IPS-NIHi11 (cell line): ENCODE results near the gene GSTO2.

Experiments
- DNase-seq: peaks from one replicate; pipeline ENCODE4 v3.0.0; 2012; ENCODE audit warnings: mixed read lengths, low spot score

The GSTO2 gene

DNA sequence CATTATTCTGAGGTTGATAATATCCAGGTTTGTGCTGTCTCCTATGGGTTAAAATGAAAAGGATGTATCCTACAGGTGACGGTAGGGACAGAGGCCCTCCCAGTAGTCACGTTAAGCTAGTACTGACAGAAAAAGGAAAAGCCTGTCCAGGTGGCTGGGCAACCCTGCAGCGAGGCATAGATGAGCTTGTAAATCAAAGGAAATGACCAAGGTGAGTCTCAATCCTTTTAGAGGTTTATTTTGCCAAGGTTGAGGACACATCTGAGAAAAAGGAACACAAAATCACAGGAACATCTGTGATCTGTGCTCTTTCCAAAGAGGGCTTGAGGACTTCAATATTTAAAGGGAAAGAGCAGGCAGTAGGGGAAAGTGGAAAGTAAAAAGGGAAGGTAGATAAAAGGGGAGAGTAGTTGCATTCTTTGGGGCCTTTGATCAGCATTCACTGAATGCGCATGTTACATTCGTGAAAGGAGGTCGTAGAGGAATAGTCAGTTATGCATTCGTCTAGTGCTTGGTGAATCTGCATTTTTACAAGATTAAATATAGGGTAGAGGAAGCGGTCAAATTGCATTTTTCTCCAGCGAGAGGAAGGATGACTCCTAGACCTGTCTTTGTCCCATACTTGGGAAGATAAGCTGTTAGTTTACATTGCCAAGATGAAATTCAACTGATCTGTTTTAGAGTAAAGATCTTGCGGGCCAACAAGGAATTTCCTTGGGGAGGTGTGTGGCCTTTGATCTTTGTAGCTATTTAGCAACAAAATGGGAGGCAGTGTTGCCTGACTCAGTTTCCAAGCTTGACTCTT, 15.2 kb upstream of the GSTO2 start:
- DNase-seq: no peak

DNA sequence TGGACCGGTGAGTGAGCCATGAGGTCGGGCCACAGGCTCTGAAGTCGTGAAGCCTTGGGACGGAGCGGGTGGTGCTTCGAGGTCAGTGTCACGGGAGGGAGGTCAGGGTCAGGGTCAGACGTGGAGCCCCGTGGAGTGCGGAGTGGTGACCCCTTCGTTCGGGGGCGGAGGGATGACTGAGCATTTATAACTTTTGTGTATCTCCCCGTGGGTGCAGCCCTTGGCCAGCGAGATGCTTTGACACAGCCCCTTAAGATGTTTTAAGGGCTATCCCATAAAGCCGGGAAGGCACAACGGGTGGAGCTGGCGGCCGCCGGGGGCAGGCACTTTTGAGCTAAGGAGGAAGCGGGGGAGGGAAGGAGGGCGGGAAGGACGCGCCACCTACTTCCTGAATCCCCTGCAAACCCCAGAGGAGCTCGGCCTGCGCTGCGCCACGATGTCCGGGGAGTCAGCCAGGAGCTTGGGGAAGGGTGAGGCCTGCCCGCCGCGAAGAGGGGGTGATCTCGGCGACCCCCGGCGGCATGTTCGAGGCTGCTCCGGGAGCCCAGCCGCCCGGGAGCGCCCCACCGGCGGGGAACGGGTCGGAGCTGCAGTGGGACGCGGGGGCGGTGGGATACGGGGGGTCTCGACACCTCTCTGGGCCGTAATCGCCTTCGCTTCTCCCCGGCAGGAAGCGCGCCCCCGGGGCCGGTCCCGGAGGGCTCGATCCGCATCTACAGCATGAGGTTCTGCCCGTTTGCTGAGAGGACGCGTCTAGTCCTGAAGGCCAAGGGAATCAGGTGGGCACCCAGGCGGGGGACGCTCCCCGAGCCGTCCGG, 14.3 kb upstream of the GSTO2 start, which contains the start of gene GSTO1:
TSS of gene GSTO1 (plus strand) at position 400 of the 818 bp plus-strand sequence. CDS start at position 437, 37 bp downstream.
- DNase-seq: peak; percentile 84

DNA sequence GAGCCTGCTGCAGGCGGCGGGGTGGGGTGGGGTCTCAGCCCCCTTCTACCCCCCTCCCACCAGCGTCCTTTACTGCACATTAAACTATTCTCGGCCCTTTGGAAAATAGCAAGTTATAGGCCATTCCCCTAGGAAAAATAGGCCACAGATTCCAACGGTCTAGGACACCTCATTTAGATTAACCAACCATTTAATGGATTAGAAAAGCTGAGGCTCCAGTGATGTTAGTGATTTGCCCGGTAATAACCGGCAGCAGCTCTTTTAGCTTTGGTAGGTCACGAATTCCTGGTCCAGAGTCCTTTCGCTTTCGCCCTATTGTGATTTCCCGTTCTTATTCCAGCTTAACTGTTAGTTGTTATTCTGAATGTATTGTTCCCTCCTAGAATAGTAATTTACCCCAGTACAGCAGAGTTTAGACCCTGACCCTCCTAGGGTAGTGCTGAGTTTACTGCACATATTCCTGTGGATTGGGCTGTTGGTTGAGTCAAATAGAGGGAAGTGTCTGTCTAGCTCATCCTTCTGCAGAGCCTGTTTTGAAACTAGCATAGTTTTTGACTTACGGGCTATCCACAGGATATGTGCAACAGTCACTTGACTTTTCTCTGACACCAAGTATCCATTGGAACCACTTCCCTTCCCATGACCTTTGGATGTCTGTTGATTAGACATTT, 13.5 kb upstream of the GSTO2 start:
- peak; percentile 16 for DNase-seq

DNA sequence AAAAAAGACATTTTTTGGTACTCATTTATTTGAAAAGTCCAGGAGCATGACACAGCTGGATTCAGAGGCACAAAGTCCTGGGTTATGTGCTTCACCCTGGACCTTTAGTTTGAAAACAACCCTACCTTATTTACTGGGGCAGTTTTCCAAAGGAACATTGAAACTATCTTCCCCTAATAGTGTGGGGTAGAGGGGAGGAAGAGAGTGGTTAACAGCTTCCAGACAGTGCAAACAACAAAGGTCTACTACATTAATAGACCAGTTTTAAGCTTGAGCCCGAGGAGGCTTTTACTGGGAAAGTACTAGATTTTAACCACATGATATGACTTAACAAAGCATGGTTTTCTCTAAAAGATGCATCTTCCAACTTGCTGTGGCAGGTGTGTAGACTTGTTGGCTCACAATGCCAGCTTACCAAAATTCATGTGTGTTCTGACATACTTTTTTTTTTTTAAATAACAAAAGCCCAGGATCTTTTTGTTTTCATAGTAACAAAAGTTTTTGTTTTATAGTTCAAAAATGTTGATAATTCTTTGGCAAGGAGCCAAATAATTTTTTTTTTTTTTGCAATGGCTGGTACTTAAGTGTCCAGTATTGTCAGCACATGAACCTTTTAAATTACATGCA, 12.5 kb upstream of the GSTO2 start:
- DNase-seq: no peak

DNA sequence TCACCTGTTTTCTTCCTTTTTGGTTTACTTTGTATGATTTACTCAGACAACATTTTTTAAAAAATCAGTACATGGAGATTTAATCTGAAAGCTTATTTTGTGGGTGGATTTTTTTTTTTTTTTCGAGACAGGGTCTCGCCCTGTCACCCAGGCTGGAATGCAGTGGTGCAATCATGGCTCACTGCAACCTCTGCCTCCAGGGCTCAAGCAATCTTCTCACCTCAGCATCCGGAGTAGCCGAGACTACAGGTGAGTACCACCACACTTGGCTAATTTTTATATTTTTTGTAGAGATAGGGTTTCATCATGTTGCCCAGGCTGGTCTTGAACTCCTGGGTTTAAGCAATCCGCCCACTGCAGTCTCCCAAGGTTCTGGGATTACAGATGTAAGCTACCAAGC, 11.7 kb upstream of the GSTO2 start:
- DNase-seq: no peak

DNA sequence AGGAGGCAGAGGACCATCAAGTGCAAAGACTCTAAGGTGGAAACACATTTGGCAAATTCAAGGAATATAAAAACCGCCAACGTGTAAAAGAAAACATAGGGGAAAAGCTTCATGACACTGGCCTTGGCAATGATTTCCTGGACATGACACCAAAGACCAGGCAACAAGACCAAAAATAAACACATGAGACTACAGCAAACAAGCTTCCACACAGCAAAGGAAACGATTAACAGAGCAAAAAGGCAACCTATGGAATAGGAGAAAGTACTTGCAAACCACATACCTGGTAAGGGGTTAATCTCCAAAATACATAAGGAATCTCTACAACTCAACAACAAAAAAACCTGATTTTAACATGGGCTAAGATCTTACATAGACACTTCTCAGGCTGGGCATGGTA, 10.8 kb upstream of the GSTO2 start:
- DNase-seq: no peak

DNA sequence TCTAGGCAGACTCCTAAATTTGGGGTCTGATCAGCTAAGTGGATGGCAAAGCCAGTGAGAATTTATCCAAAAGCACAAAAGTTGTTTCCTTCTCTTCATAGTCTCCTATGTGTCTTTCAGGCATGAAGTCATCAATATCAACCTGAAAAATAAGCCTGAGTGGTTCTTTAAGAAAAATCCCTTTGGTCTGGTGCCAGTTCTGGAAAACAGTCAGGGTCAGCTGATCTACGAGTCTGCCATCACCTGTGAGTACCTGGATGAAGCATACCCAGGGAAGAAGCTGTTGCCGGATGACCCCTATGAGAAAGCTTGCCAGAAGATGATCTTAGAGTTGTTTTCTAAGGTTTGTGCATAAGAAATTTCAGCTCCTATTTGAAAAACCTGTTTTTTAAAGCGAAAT, 9.5 kb upstream of the GSTO2 start:
- no peak for DNase-seq

DNA sequence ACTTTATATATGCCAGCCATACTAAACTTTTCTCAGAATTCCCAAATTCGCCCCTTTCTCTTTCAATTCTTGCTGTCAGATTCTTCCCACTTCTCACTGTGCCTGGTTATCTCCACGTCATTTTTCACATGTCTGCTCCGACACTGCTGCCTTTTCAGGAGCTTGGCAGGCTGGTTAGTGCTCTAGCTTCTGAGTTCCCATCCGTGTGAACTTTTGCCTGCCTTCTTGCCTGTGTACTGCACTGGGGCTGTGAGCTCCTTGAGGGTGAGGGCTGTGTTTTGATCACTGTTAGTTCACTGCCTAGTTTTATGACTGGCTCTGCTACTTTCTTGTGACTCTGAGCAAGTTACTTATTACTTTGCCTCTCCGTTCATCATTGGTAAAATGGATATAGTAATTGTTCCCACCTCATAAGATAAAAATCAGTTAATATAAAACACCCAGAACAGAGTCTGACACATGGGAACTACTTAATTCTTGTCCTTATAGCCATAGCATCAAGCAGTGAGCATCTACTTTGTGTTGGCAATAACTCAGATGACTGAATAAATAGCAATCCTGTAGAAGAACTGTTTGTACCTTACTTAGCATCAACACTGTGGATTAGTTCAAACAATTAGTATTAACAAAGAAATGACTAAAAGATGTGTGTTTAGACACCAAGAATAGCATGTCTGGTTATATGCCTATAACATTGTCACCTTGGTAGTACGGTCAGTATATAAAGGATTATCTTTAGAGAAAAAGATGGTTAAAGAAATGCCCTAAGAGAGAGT, 8.8 kb upstream of the GSTO2 start:
- DNase-seq: no peak

DNA sequence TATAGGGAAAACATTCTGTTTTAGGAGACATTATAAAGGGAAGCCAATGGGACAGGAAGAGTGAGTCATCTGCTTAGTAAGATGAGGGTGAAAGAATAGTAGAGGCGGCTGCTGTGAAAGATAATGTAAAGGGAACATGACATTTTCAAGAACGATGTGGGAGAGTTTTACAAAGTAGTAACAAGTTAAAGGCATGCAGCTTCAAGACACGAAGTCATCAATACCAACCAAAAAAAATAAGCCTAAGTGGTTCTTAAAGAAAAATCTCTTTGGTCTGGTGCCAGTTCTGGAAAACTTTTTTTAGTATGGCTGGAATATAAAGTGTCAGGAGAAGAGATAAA, 8.2 kb upstream of the GSTO2 start:
- DNase-seq: no peak

DNA sequence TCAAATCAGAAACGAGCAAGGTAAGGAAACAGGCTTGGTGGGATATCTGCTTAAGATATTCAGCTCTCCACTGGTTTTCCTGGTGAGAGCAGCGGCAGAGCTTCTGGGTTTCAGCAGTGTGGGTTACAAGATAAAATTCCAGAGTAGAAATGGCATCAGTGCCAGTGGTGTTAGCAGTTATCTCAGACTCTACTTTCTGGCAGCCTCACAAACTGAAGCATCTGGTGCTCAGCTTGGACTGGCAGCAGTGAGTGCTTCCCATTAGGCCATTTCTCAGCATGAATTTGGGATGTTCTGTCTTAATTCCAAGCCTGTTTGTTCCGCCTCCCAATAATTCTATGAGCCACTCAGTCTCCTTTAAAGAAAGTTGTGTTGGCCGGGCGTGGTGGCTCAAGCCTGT, 6.9 kb upstream of the GSTO2 start:
- no peak for DNase-seq

DNA sequence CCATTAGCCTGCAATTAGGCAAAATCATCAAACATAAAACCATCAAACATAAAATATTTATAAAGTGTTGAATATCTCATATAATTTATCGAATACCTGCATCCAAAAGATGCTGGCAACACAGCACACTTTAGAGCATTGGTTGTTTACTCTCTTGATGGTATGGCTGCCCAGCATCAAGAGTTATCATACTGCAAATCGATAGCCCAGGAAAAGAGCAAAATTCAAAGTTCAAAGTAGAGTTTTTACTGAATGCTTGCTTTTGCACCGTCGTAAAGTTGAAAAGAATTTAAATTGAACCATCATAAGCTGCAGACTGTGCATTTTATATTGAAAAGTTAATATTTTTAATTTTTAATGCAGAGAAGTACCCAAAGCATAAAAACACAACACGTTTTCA, 4.2 kb upstream of the GSTO2 start:
- DNase-seq: no peak

DNA sequence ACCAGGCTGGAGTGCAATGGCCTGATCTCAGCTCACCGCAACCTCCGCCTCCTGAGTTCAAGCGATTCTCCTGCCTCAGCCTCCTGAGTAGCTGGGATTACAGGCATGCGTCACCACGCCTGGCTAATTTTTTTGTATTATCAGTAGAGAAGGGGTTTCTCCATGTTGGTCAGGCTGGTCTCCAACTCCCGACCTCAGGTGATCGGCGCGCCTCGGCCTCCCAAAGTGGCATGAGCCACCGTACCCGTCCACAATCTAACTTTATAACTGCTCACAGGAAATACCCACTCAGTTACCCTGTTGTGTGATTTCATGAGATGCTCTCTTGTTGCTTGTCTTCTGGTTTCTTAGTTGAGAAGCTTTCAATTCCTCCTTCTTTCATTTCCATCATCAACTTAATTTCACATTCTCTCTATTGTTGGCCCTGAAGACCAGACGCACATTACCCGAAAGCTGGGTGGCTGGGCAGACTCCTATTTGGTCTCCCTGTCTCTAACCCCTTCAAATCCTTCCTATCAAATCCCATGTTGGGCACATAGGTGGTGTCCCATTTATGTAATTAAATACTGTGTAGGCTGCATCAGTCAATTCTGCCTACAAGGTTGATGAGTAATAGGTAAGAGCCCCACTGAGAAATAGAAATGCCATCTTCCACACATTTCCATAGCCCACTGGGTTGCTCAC, 1.1 kb upstream of the GSTO2 start:
- no peak for DNase-seq

DNA sequence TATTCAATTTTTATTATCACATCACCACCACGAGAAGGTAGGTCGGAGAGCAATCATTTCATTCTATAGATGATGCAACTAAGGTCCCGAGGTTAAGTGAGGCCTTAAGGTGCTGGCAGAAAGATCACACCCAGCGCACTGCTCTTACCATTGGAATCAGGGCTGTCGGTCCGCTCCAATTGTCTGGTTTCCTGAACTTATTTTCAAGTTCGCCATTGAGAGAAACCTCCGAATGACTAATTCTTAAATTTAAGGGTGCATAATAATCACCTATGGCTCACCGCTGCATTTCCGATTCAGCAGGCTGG, 625 bp upstream of the GSTO2 start:
- DNase-seq: no peak

DNA sequence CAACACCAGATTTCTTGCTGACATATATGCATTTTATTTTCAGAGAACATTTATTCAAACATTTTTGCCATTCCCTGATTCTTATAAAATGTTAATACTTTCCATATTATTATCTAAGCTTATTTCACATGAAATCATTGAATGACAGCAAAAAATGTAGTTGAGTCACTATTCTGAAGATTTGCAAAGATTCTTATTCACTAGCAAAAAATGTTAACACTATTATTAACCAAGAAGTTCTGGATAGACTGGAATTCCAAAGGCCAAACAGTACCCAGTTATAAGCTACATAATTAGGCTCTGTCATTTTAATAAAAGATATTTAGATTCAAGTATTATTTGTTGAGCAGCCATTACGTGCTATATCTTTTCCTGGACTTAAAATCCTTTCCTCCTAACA, 4.3 kb downstream of the GSTO2 start:
- no peak for DNase-seq

DNA sequence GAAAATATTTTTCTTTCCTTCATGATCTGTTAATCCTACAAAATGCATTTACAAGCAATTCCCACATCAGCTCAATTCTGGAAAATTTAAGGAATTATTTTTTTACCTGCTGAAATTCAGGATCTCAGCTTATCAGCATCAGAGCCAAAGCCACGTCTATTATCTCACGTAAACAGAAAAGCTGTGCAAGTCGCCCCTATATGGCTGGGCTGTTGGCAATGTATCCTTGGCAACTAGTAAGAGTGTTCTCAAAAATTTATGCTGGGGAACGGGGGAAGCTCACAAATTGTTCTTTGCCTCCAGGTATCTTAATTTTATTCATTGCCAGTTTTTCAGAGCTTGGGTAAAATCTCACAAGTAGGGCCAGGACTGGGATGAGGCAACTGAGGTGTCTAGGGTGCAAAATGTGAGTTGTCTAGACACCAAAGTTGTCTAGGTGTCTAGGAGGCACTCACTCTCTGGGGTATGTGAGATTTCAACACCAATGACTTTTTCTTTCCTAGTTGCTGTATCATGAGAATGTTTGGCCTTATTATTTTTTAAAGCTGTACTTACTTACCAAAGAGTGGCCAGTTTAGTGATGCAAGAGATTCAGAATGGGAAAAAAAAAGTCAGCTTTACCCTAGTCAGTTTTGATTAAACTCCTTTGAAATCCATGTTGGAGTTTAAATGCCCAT, 5.1 kb downstream of the GSTO2 start:
- no peak for DNase-seq

DNA sequence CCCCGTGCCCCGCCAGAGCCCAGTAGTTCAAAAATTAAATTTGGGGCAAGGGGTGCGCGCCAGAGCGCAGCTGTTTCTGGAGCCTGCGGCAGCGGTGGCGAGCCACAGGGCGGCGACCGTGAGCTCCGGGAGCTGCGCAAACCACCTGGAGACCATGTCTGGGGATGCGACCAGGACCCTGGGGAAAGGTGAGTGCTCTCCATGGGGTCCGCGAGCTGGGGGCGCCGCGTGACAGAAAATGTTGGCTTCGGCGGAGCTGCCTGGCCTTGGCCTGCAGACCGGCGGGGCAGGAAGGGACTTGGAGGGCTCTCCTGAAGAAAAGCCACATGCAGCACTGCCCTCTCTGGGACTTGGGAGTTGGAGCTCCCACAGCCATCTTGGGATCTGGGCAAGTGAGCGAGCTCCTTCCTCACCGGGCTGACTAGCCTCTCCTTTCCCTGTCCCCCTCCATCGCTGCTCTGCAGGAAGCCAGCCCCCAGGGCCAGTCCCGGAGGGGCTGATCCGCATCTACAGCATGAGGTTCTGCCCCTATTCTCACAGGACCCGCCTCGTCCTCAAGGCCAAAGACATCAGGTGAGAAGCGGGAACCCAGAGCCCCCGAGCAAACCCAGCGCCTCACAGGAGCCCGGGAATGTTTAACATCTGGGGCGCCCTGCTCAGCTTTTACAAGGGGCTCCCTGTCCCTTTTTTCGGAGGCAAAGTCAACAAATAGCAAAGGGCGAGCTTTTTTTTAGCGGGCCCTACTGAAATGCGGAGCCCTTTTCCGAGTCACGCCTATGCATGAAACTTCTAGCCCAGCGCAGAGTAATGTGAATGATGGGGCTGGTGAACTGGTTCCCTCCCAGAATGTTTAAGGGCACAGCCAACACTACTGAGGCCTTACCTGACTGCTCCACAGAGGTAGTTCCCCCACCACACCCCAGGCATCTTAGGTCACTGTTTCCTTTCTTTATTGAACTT, 6.1 kb downstream of the GSTO2 start:
- peak; percentile 86 for DNase-seq

DNA sequence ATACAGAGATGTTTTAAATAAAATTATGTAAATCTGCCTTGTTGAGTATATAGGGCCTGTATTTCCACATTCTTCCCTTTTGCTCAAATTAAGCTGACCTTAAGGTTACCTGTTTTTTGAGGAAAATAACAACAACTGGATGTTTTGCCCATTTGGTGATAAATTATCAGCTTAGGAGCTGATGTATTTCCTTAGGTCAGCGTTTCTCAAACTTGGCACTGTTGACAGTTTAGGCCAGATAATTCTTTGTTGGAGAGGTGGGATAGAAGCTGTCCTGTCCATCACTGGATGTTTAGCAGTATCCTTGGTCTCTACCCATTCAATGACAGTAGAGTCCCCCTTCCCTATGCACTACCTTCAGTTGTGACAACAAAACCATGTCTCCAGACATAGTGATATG, 7.2 kb downstream of the GSTO2 start:
- DNase-seq: no peak

DNA sequence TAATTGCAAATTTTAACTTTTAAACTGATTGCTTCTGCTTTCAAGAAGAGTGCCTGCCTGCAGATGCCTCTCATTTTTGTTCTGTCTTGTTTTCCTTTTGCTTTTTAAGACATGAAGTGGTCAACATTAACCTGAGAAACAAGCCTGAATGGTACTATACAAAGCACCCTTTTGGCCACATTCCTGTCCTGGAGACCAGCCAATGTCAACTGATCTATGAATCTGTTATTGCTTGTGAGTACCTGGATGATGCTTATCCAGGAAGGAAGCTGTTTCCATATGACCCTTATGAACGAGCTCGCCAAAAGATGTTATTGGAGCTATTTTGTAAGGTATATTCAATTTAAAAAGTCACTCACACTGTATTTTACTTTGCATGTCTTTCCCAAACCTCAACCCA, 8.8 kb downstream of the GSTO2 start:
- no peak for DNase-seq

DNA sequence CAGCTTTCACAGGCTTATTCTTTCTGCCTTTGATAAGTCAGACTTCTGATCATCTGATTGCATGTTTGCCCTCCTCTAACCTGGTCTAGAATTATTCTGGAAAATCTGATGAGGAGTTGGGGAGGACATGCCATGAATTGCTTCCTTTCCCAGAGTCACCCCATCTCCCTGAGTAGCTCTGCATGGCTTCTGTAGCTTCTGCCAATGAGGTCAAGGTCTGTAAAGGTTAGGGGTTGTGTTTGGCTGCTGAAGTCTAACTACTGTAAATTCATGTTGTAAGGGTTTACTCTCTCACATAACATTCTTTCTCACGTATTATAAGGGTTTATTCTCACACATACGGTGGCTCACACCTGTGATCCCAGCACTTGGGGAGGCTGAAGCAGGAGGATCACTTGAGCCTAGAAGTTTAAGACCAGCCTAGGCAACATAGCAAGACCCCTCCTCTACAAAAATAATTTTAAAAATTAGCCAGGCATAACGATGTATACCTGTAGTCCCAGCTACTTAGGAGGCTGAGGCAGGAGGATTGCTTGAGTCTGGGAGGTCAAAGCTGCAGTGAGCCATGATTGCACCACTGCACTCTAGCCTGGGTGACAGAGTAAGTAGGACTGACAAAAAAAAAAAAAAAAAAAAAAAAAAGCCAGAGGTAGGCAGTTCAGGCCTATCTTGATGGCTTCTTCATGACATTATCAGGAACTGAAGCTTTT, 10.7 kb downstream of the GSTO2 start:
- no peak for DNase-seq
